ENCODE results near the gene ELMO3.

GRCh38 chr16:67209565-67209964, 10.6 kb downstream of the ELMO3 start:
- TF ChIP-seq ZNF558 (tag by site-specific recombination; IDR thresholded peaks at IDR 0.05) (no peak), ZNF549 (tag by site-specific recombination; IDR thresholded peaks at IDR 0.05) (no peak), ZNF610 (tag by site-specific recombination; IDR thresholded peaks at IDR 0.05; ENCODE audit: borderline replicate concordance) (no peak), CTCF (tag by site-specific recombination; IDR thresholded peaks at IDR 0.05) (no peak), RBAK (tag by site-specific recombination; IDR thresholded peaks at IDR 0.05) (no peak), REST (tag by site-specific recombination; IDR thresholded peaks at IDR 0.05) (no peak), KLF10 (tag by site-specific recombination; IDR thresholded peaks at IDR 0.05) (no peak), YY2 (tag by site-specific recombination; IDR thresholded peaks at IDR 0.05) (no peak), ZNF544 (tag by site-specific recombination; IDR thresholded peaks at IDR 0.05) (no peak), PRDM1 (tag by site-specific recombination; IDR thresholded peaks at IDR 0.05) (no peak), SP7 (tag by site-specific recombination; IDR thresholded peaks at IDR 0.05) (no peak), MZF1 (tag by site-specific recombination; IDR thresholded peaks at IDR 0.05; ENCODE audit: borderline replicate concordance) (no peak)
